GM21526 (cell line): ENCODE results near the gene GDF2.

Source experiments
- ATAC-seq: cut with Tn5 transposase; IDR thresholded peaks from one replicate; pipeline ENCODE4 v1.9.1; 2021; ENCODE audit warnings: moderate library complexity; ENCODE audit not compliant: unreplicated experiment, low FRiP score

GDF2 gene

GRCh38 chr10:47366181-47366631 is 44.0 kb downstream of the GDF2 start:
- no peak for ATAC-seq

DNA sequence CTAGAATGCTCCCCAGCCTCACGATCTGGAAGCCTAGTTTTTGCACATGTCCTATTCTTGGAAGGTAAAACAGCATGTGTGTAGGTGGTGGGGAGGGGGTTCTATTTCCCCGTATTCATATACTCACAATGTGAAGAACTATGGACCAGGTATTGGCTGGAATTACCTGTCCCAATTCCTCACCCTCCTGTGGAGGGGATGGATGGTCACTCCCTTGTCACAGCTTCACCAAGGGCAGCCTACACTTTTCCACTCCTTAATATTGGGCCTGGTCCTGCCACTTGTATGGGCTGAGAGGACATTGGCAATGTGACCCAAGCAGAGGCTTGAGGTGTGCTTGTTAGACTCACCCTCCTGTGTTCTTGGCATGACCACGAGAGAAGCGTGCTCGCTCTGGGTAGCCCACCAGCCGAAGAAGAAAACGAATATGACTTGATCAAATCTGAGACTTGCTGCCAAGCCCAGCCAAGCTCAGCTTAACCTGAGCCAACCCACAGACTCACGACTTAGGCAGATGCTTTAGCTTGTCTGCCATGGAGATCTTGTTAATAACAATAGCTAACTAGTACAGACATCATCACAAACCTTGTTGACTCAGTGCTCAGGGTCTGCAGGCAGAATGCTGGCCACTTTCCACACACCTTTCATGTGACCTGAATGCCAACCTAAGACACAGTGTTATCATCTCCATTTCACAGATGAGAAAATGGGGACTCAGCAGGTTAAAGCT is 44.6 kb downstream of the GDF2 start:
- no peak for ATAC-seq

GRCh38 chr10:47367646-47368045 is 45.4 kb downstream of the GDF2 start:
- ATAC-seq, result no peak

DNA sequence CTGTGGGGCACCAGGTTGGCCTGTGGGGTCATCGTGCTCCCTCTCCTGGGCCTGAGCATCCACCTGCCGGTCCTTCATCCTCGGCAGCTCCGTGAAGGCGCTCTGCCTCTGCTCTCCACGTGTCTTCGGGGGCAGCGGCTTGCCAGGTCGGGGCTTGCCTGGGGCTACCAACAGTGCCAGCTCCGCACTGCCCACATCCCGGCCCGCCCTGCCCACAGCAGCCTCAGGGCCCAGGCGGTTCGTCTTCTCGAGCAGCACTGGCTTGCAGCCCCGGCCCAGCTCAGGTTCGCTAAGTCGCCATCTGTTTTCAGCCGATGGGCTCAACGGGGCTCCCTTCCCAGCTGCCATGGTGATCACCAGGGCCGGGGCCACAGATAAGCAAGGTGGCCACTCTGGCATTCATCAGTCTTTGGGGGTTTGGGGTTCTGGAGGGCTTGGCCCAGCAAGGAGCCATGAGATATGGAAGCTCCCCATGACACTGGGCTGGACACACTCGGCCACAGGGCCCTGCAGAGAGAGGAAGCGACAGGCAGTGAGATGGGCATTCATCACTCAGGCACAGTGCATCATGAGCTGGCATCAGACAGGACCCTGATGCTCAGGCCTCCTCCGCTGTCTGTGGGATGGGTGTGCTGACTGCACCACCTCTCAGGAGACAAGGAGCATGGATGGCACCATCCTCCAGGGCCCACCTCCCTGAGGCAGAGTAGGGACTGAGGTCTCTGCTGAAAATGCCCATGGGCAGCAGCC is 46.4 kb downstream of the GDF2 start:
- ATAC-seq, result no peak

- no peak for ATAC-seq
These were observed 47.1 kb downstream of the GDF2 start for GRCh38 chr10:47369251-47369894.

DNA sequence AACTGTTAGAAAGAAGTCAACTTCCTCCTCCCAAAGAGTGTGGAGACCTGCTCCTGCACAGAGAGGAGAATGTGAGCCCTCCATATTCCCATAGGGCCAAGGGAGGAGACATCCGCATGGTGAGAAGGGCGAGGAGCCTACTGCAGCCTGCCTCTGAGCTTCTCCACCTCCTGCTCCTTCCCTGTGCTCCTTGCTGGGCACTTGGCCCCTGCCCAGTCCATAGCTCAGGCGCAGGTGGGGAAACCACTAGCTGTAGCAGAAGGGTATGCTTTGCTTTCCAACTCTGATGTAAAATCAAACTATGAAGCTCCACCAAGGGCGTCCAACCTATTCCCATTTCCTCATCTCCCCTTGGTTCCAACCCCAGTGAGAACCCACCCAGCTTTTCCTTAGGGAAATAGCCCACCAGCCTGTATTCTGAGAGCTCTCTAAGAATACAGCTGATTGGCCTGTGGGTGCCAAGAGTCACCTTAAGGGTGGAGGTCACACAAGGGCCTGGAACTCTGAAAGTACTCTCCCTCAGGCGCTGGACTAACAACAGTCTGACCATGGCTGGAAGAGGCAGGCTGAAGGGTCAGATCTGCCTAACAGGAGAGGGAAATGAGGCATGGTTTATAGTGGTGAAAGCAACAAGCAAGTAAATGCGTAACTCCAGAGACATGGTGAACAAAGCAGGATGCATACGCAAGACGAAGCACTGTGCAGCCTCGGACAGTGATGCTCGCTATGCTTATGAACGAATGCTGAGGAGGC is 47.9 kb downstream of the GDF2 start:
- no peak for ATAC-seq

- no peak for ATAC-seq
These were observed 48.6 kb downstream of the GDF2 start for GRCh38 chr10:47370878-47371277.

GRCh38 chr10:47371629-47372485 is 49.6 kb downstream of the GDF2 start:
- no peak for ATAC-seq

DNA sequence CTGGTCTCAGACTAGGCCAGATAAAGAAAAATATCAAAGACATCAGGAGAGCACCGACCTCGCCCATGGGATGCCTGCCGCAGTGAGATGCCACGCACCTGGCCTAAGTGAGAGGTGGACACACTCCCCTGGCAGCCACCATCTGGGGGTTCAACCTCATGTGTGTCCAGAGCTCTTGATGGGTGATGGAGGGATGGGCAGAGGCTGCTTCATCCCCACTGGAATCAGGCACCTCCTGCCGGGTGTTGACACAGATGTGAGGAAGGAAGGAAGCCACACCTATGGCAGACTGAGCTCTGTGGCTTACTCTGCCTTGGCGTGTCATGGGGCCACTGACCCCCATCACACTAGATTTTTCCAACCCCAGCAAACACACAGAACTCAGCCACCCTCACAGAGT is 50.5 kb downstream of the GDF2 start:
- ATAC-seq, result no peak

GRCh38 chr10:47374611-47375536 is 52.6 kb downstream of the GDF2 start:
- no peak for ATAC-seq

DNA sequence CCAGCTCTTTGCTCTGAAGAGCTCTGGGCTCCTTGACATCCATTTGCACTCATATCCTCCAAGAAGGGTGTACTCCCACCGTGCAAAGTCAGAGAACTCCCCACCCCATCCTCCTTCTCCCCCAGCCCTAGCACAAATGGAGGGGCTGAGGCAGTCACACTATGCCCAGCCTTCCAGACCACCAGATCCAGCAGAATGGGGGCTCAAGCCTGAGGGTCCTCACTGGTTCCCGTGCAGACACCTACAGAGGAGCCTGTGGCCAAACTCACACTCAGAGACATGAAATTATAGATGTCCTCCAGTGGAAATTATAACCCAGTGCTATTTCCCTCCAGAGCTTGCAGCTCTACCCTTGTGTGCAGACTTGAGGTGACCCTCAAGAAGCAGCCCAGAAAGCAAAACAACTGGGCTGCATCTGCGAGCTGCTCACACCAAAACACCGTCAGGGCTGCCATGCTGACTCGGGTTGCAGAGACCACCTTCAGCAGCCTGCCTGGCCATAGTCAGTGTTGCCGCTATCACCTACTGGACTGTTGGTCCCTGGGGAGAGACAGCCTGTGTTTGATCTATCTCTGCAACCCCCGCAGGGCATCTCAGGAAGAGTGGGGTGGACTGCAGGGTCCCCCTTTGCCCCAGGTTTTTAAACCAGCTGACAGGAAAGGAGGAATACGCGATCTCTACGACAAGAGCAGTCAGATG is 54.4 kb downstream of the GDF2 start:
- no peak for ATAC-seq
